ENCODE results near the gene NGEF.

NGEF gene

GRCh38 chr2:232894251-232894650, 118.8 kb downstream of the NGEF start:
- DNase-seq, result no peak

GRCh38 chr2:232893834-232894233, 119.2 kb downstream of the NGEF start:
- DNase-seq, result no peak

- DNase-seq, result no peak
These were observed 120.2 kb downstream of the NGEF start for GRCh38 chr2:232892843-232893242.

- no peak for DNase-seq
These were observed 120.8 kb downstream of the NGEF start for GRCh38 chr2:232892221-232892620.

- DNase-seq, result no peak
These were observed 121.4 kb downstream of the NGEF start for GRCh38 chr2:232891621-232892071.

- no peak for DNase-seq
These were observed 122.0 kb downstream of the NGEF start for GRCh38 chr2:232890896-232891601.

GRCh38 chr2:232890536-232890895, 122.5 kb downstream of the NGEF start:
- no peak for DNase-seq

- DNase-seq, result no peak
These were observed 123.1 kb downstream of the NGEF start for GRCh38 chr2:232889876-232890401.

- no peak for DNase-seq
These were observed 124.1 kb downstream of the NGEF start for GRCh38 chr2:232888839-232889529.

GRCh38 chr2:232888099-232888836, 124.8 kb downstream of the NGEF start:
- no peak for DNase-seq

- no peak for DNase-seq
These were observed 125.7 kb downstream of the NGEF start for GRCh38 chr2:232887171-232887850.

GRCh38 chr2:232886632-232887031, 126.4 kb downstream of the NGEF start:
- no peak for DNase-seq

- DNase-seq, result no peak
These were observed 126.9 kb downstream of the NGEF start for GRCh38 chr2:232886176-232886575.

- no peak for DNase-seq
These were observed 127.6 kb downstream of the NGEF start for GRCh38 chr2:232885264-232885961.

- DNase-seq, result no peak
These were observed 128.3 kb downstream of the NGEF start for GRCh38 chr2:232884549-232885263.

GRCh38 chr2:232884001-232884421, 129.0 kb downstream of the NGEF start:
- DNase-seq, result no peak

GRCh38 chr2:232883116-232883721, 129.8 kb downstream of the NGEF start:
- no peak for DNase-seq

GRCh38 chr2:232882505-232883115, 130.4 kb downstream of the NGEF start:
- DNase-seq, result no peak

- DNase-seq, result no peak
These were observed 131.0 kb downstream of the NGEF start for GRCh38 chr2:232882085-232882484.

GRCh38 chr2:232880764-232881351, 132.2 kb downstream of the NGEF start:
- DNase-seq, result no peak
